ENCODE data around the gene SCAF1.

Gene SCAF1

DNA sequence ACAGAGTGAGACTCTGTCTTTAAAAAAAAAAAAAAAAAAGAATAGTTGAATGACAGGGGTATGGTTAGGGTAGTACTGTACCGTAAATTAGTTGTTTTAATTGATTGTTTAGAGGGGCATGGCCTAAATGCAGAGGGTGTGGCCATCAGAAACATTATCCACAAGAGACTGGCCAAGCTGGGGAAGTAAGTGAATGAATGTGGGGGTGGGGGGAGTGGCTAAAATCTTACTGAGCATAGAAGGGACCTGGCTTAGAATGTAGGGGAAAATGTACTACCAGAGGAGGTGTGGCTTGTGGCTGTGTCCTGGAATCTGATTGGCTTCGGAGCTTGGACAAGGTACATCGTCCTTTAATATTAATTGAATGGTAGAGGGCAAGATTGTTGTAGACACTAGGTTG lies 27.5 kb downstream of the SCAF1 start:
- no peak for DNase-seq

DNA sequence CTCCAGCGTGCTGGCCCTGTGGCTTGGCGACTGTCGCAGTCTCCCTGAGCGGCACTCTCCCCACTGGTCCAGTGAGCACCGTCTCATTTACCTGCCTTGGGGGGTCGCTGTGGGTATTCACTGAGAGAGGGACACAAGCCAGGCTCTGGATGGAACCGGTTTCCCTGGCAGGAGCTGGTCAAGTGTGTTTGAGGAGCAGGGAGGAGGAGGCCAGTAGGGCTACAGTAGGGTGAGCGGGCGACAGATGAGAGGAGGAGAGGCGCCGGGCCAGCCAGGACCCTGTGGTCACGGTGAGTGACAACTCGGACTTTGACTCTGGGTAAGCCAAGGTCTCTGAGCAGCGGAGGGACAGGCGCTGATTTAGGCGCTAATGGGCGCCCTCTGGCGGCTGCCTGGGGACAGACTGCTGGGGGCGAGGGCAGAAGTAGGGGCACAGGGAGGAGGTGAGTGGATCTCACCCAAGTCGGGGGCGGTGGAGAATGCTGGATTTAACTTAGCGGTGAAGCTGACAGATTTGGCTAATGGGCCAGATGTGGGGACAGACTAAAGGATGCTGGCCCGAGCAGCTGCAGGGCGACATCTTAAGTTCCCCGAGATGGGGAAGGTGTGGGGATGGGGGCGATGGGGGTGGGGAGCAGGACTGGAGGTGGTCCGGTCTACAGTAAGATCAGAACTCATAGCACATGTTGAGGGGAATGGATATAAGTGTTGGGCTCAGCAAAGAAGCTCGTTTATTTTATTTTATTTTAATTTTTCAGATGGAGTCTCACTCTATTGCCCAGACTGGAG lies 30.3 kb downstream of the SCAF1 start:
- no peak for DNase-seq

DNA sequence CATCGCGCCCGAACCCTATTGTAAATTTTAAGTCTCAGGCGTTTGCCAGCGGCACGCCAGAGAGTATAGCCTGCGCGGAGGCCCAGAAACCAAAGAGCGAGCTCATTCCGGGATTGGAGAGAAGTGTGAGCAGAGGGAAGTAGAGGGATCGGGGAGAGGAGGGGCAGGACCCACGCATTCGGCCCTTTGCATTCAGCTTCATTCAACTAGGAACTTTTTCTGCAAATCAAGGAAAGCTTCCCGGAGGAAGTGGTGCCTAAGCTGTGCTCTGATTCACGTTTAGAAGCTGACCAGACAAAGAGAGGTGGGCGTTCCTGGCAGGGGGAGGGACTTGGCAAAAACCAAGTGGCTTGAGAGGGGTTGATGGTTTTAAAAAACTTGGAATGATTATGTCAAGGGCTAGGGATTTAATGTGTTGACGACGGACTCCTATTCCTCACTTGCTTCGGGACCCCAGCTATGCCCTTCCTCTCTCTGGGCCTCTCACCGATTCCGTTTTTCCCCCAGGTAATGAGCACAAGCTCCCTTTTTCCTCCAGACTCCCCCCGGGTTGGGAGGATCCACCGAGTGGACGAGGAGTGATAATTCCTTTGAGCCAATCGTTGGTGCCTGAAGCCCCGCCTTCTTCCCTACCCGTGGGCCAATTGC lies 34.3 kb downstream of the SCAF1 start:
- peak; percentile 52 for DNase-seq

DNA sequence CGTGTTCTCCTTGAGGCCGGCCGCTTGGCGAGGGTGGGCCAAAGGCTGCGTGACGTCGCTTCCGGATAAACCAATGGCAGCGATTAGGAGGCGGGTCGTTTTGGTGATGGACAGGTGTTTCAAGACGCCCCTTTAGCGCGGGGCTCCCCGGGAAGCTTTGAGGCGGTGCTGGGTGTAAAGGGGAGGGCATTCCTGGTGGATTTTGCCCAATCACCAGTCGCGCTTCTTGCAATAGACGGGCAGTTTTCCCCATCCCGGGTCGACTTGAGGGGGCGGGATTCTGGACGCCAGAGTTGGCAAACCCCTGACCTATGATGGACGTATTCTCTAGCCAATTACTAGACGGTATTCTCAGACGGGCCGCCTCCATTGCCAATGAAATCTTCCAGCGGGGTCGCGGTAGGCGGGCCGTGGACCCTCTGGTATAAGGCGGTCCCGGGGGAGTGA lies 34.8 kb downstream of the SCAF1 start:
- peak; percentile 100 for DNase-seq

DNA sequence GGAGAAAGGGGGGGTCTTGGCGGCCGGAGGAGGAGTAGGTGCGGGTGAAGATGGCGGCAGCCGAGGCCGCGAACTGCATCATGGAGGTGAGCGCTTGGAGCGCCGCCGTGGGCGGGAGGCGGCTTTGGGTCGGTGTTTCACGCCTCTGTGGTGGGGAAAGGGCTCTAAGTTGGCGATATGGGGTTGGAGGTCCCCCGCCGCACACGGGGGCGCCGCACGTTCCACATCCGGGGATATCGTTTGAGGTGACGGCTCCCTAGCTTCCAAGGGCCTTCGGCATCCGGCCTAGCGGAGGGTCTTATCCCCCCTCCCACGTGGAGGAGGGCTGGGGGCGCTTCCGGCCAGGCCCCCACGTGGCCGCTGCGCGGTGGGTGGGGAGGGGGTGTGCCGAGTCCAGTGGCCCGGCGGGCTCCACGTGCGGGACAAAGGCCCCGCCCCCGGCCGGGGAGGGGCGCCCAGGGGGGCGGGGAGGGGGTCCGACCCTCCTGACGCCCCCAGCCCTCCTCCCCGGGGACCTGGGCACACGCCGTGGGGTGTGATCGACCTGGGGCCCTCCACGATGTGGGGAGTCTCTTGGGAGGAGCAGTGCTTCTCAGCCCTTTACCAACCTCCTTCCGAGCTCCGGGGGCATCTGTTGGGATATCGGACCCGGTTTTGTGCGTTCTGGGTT lies 35.4 kb downstream of the SCAF1 start, which contains the start of gene PRMT1:
Gene PRMT1 (plus strand): TSS at position 41 of the 670 bp plus-strand sequence. CDS start 10 bp downstream, at position 51.
- DNase-seq: no peak

DNA sequence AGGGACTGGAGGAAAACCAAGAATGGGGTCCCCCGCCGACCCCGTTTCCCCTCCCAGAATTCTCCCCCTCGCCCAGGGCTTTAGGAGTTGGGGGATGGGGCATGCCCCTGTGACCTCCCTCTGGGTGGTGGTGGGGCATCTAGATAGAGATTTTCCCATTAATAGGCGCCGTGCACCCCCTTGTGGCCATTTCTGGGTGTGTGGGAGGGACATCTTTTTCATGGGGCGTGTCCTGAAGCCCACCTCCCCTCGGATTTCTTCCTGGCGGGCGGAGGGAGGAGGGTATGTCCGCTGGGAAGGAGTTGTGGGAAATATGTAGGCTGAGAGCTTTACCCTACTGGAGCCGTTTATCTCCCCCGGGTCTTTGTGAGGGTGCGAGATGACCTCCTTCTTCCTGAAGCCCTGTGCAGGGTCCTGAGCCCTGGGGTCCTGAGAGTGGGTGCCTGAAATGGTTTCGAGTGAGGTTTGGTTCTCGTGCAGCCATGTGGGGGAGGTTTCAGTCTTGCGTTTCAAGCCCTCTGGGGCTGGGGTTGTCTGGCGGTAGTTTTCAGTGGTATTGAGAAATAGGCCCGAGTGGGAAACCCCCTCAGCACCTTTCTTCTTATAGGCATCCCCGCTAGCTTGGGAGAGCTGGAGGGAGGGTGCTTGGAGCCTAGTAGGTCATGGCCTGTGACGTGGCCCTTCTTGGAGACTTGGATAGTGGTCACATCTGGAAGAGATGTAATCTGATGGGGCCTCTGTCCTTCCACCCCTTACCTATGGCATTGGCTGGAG lies 36.1 kb downstream of the SCAF1 start:
- no peak for DNase-seq

DNA sequence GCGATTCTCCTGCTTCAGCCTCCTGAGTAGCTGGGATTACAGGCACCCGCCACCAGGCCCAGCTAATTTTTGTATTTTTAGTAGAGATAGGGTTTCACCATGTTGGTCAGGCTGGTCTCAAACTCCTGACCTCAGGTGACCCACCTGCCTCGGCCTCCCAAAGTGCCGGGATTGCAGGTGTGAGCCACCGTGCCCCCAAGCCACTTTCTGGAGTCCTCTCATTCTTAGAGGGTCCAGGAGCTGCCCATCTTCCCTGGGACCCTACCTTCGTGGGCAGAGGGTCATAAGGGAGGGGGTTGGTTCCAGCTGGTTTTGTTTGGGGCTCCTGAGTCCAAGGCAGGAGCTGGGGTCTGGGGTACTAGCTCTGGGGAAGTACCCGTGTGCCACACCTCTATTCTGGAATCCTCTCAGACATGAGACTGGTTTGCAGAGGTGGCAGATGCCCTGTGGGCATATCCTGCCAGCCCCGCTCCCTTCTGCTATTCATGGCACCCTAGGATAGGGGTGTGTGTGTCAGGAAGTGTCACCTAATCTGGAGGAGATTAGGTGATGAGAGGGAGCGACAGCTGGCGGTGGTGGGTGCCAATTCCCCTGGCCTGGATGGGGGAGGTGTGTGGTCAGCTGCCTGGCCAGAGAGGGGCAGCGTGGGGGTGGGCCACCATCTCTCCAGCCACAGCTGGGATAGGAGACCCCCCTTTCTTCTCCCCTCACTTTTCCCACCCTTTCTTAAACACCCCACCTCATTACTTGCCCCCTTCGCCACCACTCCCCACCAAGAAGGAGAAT lies 37.2 kb downstream of the SCAF1 start:
- no peak for DNase-seq

DNA sequence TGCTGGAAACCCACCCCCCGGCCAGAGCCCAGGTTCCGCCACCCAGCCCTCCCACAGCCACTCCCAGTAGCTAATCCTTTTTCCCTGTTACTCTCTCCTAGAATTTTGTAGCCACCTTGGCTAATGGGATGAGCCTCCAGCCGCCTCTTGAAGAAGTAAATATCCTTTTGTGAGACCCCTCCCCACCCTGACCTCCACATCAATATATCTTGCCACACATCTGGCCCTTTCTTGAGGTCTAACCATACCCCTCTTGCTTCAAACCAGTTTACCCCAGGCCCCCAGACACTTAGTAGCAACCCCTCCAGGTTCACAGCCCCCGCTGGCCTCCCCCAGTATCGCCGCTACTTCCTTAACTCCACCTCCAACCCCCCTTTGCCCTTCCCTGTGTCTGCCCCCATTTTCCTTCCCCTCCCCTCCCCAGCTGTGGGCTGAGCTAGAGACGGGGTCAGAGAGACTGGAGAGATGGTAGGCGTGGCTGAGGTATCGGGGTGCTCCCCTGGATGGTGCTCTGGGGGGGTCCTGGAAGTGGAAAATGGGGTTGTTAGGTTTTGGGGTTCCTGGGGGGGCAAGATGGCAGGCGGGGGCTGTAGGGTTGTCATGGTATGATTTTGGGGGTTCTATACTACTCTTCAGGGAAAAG lies 37.9 kb downstream of the SCAF1 start:
- no peak for DNase-seq

DNA sequence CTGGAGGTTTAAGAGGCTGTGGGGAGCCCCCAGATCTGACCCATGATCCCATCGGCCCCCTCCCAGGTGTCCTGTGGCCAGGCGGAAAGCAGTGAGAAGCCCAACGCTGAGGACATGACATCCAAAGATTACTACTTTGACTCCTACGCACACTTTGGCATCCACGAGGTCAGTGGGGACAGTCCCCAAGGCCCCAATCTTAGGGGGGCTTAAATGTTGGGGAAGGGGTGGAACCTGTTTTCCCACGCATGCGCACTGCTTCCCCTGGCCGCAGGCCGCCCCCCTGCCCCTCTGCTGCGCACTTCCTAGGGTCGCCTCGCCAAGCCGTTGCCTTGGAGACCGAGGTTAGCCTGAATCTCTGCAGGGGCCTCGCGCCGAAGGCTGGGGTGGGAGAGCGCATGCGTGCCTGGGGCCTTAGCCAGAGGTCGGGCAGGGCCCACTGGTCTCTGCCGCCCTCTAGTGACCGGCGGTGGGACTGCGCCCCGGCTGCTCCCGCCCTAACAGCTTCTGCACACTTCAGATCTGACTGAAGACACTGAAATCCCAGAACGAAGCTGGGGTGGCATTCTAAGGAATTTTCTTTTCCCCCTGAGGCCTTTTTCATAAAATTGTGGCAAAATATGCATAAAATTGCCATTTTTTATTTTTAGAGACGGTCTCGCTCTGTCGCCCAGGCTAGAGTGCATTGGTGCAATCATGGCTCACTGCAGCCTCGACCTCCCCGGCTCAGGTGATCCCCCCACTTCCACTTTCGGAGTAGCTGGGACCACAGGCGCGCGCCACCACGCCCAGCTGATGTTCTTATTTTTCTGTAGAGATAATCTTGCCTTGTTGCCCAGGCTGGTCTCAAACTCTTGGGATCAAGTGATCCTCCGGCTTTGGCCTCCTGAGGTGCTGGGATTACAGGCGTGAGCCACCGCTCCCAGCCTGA lies 38.7 kb downstream of the SCAF1 start:
- peak; percentile 76 for DNase-seq

DNA sequence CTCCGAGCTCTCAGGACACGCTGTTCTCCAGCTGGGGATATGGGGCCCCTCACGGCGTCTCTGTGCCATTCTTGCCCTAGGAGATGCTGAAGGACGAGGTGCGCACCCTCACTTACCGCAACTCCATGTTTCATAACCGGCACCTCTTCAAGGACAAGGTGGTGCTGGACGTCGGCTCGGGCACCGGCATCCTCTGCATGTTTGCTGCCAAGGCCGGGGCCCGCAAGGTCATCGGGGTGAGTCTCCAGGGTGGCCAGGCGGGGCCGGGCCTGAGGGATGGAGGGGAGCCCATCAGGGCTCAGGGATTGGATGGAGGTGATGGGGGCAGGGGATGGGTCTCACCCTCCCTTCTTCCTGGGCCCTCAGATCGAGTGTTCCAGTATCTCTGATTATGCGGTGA lies 39.8 kb downstream of the SCAF1 start:
- no peak for DNase-seq

DNA sequence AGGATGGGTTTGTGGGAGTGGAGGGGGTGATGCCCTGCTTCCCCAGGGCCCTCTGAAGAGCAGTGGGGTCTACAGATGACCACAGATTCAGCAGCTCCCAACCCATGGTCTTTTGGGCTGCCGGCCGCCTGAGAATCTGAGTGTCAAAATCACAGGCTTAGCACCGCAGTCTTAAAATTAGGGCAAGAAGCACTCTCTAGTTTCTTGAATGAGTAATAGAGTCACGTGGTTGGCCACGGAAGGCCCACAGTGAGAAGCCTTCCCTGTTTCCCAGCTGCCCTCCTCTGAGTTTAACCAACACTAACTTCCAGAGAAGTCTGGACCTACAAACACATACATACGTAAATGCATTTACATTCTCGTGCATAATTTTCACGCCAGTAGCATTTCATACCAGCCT lies 40.3 kb downstream of the SCAF1 start:
- DNase-seq: no peak

DNA sequence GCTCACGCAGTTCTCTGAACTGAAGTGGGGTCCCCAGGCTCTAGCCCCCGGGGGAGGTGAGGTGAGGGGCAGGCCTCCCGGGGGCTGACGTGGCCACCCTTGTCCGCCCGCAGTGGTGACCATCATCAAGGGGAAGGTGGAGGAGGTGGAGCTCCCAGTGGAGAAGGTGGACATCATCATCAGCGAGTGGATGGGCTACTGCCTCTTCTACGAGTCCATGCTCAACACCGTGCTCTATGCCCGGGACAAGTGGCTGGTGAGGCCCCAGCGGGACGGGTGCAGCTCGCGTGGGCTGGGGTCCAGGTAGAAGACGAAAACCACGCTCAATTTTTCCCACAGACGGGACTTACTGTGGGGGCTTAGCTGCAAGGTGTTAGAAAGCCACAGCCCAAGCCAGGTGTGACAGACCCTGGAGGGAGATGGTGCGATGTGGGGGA lies 41.8 kb downstream of the SCAF1 start:
- DNase-seq: no peak

DNA sequence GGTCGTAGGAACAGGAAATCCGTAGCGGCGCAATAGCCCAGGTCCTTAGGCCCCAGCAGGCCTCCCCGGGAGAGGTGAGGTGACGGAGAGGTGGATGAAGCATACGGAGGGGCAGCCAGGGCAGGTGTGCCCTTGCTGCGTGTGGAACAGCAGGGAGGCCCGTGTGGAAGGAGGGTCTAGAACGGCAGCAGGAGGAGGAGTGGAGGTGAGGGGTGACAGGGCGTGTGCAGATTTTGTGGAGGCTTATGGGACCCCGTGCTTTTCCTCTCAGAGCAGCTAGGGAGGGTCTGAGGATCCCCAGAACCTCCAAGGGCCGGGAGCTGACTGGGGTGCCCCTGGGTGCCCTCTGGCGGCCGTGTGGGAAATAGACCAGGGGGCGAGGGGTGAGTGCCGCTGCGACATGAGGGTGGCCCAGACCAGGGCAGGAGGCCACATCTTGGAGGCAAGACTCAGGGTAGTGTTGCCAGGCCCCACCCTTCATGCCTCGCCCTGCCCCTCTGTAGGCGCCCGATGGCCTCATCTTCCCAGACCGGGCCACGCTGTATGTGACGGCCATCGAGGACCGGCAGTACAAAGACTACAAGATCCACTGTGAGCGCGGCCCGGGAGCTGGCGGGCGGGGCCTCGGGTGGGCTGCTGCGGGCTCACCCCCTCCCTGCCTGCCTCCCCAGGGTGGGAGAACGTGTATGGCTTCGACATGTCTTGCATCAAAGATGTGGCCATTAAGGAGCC lies 42.4 kb downstream of the SCAF1 start:
- no peak for DNase-seq

DNA sequence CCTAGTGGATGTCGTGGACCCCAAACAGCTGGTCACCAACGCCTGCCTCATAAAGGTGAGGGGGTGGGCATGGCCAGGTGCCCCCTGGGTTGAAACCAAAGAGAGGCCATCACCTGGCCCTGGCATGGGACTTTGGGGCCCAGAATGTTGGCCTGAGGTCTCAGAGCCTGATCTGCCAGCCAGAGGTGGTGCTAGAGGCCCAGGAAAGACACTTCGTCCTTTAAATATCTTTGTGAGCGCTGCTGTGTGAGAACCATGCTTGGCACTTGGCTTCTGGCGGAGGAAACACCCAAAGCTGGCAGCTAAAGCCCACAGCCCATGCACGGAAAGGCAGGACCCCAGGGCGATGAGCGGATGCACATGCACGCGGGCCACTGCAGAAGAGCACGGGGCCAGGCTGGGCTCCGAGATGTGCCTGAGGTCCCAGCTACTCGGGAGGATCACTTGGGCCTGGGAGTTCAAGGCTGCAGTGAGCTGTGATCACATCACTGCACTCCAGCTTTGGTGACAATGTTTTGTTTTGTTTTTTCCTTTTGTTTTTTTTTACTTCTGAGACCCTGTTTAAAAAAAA lies 43.1 kb downstream of the SCAF1 start:
- DNase-seq: no peak

DNA sequence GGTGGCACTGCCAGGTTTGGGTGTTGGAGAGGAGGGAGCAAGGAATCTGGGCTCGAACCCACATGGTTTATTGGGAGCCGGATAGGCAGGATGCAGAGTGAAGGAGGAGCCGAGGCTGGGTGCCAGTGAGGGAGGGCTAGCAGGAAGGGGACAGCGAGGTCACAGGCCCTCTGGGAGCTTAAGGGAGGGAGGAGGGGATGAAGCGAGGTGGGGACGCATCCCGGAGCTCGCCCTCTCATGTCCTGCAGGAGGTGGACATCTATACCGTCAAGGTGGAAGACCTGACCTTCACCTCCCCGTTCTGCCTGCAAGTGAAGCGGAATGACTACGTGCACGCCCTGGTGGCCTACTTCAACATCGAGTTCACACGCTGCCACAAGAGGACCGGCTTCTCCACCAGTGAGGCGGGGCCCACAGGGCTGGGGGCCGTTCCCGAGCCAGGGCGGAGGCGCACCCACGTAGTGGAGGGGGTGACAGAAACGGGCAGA lies 43.9 kb downstream of the SCAF1 start:
- no peak for DNase-seq

DNA sequence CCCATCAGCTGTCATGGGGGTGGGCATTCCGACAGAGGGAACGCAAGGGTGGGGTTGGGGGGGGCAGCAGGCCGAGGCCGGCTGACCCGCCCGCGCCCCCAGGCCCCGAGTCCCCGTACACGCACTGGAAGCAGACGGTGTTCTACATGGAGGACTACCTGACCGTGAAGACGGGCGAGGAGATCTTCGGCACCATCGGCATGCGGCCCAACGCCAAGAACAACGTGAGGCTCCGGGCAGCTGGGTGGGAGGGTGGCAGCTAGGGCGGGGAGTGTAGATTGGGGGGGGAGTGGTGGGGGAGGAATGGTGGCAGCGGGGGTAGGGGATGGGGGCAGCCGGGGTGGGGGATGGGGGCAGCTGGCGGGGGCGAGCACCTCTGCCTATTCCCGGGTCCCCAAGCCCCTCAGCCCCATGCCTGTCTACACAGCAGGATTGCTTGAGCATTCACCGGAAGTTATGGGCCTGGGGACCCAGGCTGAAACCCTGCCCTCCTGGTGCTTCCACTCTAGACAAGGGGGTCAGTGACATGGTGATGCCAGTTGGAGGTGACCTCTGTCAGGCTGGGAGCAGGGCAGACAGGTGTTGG lies 44.6 kb downstream of the SCAF1 start:
- DNase-seq: no peak

DNA sequence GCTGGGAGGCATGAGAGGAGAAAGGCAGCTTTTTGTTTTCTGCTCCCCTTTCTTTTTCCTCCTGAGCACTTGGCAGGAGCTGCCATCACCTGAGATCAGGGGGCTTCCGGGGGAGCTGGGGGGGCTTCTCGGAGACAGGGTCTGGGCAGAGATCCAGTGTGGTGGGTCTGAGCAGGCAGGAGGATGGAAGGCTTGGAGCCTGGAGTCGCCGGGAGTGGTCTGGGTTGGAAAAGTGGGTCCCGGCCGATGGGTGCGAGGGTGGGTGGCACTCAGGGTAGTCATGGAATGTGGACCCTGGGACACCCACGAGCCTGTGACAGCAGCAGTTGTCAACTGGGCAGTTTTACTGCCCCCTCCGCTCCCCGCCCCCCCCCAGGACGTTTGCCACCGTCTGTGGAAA lies 45.1 kb downstream of the SCAF1 start:
- no peak for DNase-seq

DNA sequence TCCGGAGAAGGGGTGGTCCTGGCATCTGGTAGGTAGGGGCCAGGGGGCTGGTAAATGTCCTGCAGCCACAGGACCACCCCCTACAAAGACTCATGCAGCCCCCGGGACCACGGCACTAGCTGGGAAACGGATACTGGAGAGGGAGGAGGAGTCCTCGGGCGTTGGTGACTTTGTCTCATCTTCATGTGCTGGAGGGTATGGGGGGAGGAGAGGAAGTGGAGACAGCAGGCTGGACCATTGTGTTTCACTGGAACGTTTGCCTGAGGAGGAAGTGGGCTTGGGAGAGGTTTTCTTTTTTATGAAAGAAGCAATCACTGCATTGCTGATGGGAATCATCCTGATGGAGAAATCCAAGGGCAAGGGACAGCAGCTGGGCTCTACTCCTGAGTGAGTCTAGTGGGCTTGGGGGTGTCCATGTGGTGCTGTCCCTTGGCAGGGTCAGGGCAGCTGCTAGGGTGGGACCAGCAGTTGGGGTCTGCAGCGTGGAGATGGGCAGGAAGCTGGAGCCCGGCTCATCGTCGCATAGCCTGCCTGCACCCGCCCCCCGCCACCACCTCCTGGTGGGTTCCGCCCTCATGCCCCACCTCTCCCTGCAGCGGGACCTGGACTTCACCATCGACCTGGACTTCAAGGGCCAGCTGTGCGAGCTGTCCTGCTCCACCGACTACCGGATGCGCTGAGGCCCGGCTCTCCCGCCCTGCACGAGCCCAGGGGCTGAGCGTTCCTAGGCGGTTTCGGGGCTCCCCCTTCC lies 45.7 kb downstream of the SCAF1 start:
- no peak for DNase-seq

All from NCI-H1048 (cell line).